NCI-H1436 treated with DMSO at 0.1 percent for 48 hours (cell line): Measurements from ENCODE around the gene MECP2.
"Not testable (repeated sequence)": the region's sequence is repeated elsewhere in the genome, so short reads cannot be mapped to it uniquely, and the experiment has no call there.

Experiments
- DNase-seq: peaks from one replicate; lab custom pipeline; 2025; lab: John Stamatoyannopoulos, UW

MECP2 gene

GRCh38 chrX:153992180-153992579 is 105.3 kb downstream of the MECP2 start:
- no peak for DNase-seq

- no peak for DNase-seq
These were observed 106.4 kb downstream of the MECP2 start for GRCh38 chrX:153991013-153991580.

- DNase-seq = no peak
These were observed 107.4 kb downstream of the MECP2 start for GRCh38 chrX:153989973-153990655.

GRCh38 chrX:153988493-153988892 is 109.0 kb downstream of the MECP2 start:
- no peak for DNase-seq

GRCh38 chrX:153984351-153985178 is 113.0 kb downstream of the MECP2 start:
- no peak for DNase-seq

- no peak for DNase-seq
These were observed 114.2 kb downstream of the MECP2 start for GRCh38 chrX:153983321-153983801.

GRCh38 chrX:153981771-153982533 is 115.6 kb downstream of the MECP2 start:
- DNase-seq = no peak

- no peak for DNase-seq
These were observed 116.3 kb downstream of the MECP2 start for GRCh38 chrX:153981231-153981630.

- DNase-seq = not testable (repeated sequence)
These were observed 117.1 kb downstream of the MECP2 start for GRCh38 chrX:153980394-153980793.

- no peak for DNase-seq
These were observed 122.7 kb downstream of the MECP2 start for GRCh38 chrX:153974726-153975286.

- no peak for DNase-seq
These were observed 123.4 kb downstream of the MECP2 start for GRCh38 chrX:153974003-153974725.

GRCh38 chrX:153973127-153974002 is 124.2 kb downstream of the MECP2 start:
- DNase-seq = peak; percentile 19

- DNase-seq = peak; percentile 62
These were observed 125.0 kb downstream of the MECP2 start, which contains the start of gene TMEM187 for GRCh38 chrX:153972368-153973126. Gene TMEM187, plus strand, starts transcription at chrX:153972754. Its CDS starts 9,309 bp downstream, at chrX:153982063.
